ENCODE results near the gene ARL9. TPM values are rescaled to one million over a fixed set of nuclear protein-coding genes. Genes with fewer than 3 reads are reported as not detected.

The ARL9 gene
- total and polyA plus RNA-seq, 9 donors = 0.47 to 1.3 (median 0.88) TPM; not detected in 2

DNA sequence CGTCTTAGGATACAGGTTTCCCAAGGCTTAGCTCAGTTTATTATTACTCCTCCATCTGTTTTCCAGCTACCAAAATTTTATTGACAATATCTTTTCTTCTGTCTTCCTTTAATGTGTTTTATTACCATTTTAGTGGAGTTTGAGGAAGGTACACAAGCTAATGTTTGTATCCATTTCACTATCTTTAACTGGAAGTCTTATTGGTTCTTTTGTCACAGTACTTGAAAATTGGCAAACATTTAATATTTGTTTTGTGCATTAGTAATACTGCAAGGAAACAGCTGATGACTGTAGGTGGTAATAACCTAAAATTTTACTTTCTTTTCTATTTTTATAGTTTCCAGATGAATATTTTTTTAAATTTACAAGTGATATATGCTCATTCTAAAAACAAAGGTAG lies 9.3 kb upstream of the ARL9 start:
- no peak overlapping the region for H3K27ac ChIP-seq
- DNase-seq = no peak
- intact Hi-C loops (cut with DNase I) = no loop called here
- no peaks in the 10 kb centered on the region for H3K4me1 ChIP-seq (ENCODE audit: insufficient read depth)
- TF ChIP-seq, protein P1, sequence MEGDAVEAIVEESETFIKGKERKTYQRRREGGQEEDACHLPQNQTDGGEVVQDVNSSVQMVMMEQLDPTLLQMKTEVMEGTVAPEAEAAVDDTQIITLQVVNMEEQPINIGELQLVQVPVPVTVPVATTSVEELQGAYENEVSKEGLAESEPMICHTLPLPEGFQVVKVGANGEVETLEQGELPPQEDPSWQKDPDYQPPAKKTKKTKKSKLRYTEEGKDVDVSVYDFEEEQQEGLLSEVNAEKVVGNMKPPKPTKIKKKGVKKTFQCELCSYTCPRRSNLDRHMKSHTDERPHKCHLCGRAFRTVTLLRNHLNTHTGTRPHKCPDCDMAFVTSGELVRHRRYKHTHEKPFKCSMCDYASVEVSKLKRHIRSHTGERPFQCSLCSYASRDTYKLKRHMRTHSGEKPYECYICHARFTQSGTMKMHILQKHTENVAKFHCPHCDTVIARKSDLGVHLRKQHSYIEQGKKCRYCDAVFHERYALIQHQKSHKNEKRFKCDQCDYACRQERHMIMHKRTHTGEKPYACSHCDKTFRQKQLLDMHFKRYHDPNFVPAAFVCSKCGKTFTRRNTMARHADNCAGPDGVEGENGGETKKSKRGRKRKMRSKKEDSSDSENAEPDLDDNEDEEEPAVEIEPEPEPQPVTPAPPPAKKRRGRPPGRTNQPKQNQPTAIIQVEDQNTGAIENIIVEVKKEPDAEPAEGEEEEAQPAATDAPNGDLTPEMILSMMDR (IDR thresholded peaks at IDR 0.05) = no peak
- TF ChIP-seq POLR2A (IDR thresholded peaks at IDR 0.05) (no peak), EP300 (IDR thresholded peaks at IDR 0.05) (no peak)
- no peaks in the 10 kb centered on the region for H3K9me3 ChIP-seq
- H3K4me3 ChIP-seq = no peak overlapping the region
- no peaks in the 10 kb centered on the region for H3K36me3 ChIP-seq
- H3K27me3 ChIP-seq = no peaks in the 10 kb centered on the region
- 86 to 93% (median 90%) methylated on average over 1 of the region's 1 CpG for WGBS, 3 donors

DNA sequence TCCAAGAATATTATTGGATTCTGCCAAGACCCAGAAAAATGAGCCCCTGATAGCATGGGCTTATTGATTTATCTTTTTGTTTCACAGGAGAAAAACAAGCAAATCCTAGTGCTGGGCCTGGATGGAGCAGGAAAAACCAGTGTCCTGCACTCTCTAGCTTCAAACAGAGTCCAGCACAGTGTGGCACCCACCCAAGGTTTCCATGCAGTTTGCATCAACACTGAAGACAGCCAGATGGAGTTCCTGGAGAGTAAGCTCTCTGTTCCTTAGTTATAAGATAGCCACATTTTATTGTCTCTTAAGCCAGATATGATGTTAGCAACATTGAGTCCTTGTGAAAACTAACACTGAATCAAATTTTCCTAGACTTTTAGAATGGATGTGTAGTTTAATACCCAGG lies 5.5 kb downstream of the ARL9 start:
- intact Hi-C loops (cut with DNase I) = no loop called here
- Histone ChIP-seq H3K4me3 (no peak overlapping the region), H3K9me3 (no peaks in the 10 kb centered on the region), H3K27ac (no peak overlapping the region), H3K27me3 (no peaks in the 10 kb centered on the region), H3K4me1 (ENCODE audit: insufficient read depth) (no peaks in the 10 kb centered on the region), H3K36me3 (no peaks in the 10 kb centered on the region)
- peak in 3 of 5 donors; percentile 39 to 60 (median 50) for DNase-seq
- no peak for TF ChIP-seq EP300 (IDR thresholded peaks at IDR 0.05)
- no peak for TF ChIP-seq POLR2A (IDR thresholded peaks at IDR 0.05)
- TF ChIP-seq, protein P1 (IDR thresholded peaks at IDR 0.05) = no peak

DNA sequence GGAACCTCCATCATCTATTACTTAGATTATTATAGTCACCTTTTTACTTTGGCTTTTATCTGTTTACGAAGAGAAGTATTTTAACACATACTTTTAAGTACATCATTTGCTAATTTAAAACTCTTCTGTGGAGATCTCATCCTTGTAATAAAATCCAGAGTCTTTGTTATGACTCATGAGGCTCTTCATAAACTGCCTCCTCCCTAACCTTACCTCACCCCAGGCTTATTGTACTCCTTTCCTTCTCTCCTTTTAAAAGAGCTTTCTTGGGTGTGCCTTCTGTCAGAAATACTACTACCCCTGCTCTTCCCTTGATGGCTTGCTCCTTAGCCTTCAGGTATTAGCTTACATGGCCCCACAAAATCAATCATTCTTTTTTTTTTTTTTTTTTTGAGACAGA lies 6.6 kb downstream of the ARL9 start:
- Histone ChIP-seq H3K4me3 (no peak overlapping the region), H3K27ac (no peak overlapping the region), H3K36me3 (no peaks in the 10 kb centered on the region), H3K4me1 (ENCODE audit: insufficient read depth) (no peaks in the 10 kb centered on the region), H3K9me3 (no peaks in the 10 kb centered on the region), H3K27me3 (no peaks in the 10 kb centered on the region)
- 62 to 91% (median 75%) methylated on average over 1 of the region's 1 CpG for WGBS, 3 donors
- no peak for TF ChIP-seq EP300 (IDR thresholded peaks at IDR 0.05)
- TF ChIP-seq, protein P1 (IDR thresholded peaks at IDR 0.05) = no peak
- TF ChIP-seq POLR2A (IDR thresholded peaks at IDR 0.05) = no peak
- no peak for DNase-seq
- intact Hi-C loops (cut with DNase I) = no loop called here

DNA sequence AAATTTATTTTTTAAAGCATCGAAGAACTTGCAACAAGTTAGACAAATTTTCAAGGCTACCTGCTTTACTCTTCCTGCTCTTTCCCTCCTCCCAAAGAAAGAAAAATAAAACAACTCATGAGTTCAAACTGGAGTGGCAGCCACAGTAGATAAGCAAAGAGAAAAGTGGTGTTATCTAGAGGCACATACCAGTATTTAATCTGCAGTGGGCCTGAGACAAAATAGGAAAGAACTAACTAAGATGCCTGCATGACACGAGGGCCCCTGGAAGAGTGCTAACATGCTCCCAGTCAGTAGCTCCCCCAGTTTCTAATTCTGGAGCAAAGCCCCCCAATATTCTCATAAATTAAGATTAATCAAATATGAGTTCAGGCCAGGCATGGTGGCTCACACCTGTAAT lies 7.9 kb downstream of the ARL9 start:
- no peak overlapping the region for H3K4me3 ChIP-seq
- H3K27me3 ChIP-seq = no peaks in the 10 kb centered on the region
- no peaks in the 10 kb centered on the region for H3K36me3 ChIP-seq
- no peaks in the 10 kb centered on the region for H3K9me3 ChIP-seq
- DNase-seq = no peak
- intact Hi-C loops (cut with DNase I) = no loop called here
- TF ChIP-seq, protein P1 (IDR thresholded peaks at IDR 0.05) = no peak
- WGBS, 3 donors = 45 to 59% (median 52%) methylated on average over 2 of the region's 2 CpGs
- H3K4me1 ChIP-seq (ENCODE audit: insufficient read depth) = no peaks in the 10 kb centered on the region
- no peak overlapping the region for H3K27ac ChIP-seq
